HG02610 (cell line): ENCODE data around the gene XYLT2.
A peak's percentile ranks its signal among the peaks of the same experiment; 100 is the strongest.

ENCODE experiments used
- ATAC-seq: cut with Tn5 transposase; IDR thresholded peaks from one replicate; pipeline ENCODE4 v1.9.1; 2021; ENCODE audit warnings: mild to moderate bottlenecking, moderate library complexity; ENCODE audit not compliant: unreplicated experiment

The XYLT2 gene

GRCh38 chr17:50348522-50349242 lies 2.8 kb downstream of the XYLT2 start:
- no peak for ATAC-seq

- ATAC-seq = no peak
Measured at GRCh38 chr17:50349243-50349600, 3.3 kb downstream of the XYLT2 start.

GRCh38 chr17:50350733-50351132 lies 4.8 kb downstream of the XYLT2 start:
- ATAC-seq = no peak

GRCh38 chr17:50352072-50352692 lies 6.3 kb downstream of the XYLT2 start:
- no peak for ATAC-seq

- ATAC-seq = no peak
Measured at GRCh38 chr17:50352693-50353599, 7.0 kb downstream of the XYLT2 start.

GRCh38 chr17:50353600-50354195 lies 7.8 kb downstream of the XYLT2 start:
- no peak for ATAC-seq

GRCh38 chr17:50354198-50354597 lies 8.3 kb downstream of the XYLT2 start:
- ATAC-seq = no peak

GRCh38 chr17:50354776-50355175 lies 8.8 kb downstream of the XYLT2 start:
- no peak for ATAC-seq

GRCh38 chr17:50355336-50355700 lies 9.4 kb downstream of the XYLT2 start:
- no peak for ATAC-seq

- no peak for ATAC-seq
Measured at GRCh38 chr17:50355701-50356341, 9.9 kb downstream of the XYLT2 start.

GRCh38 chr17:50356418-50356817 lies 10.5 kb downstream of the XYLT2 start:
- ATAC-seq = no peak

- ATAC-seq = no peak
Measured at GRCh38 chr17:50356892-50357510, 11.1 kb downstream of the XYLT2 start.

GRCh38 chr17:50358177-50358576 lies 12.3 kb downstream of the XYLT2 start:
- no peak for ATAC-seq

GRCh38 chr17:50359005-50359699 lies 13.2 kb downstream of the XYLT2 start:
- no peak for ATAC-seq

GRCh38 chr17:50359998-50360461 lies 14.1 kb downstream of the XYLT2 start:
- no peak for ATAC-seq

- ATAC-seq = no peak
Measured at GRCh38 chr17:50360486-50361115, 14.7 kb downstream of the XYLT2 start.

GRCh38 chr17:50361561-50362480 lies 15.9 kb downstream of the XYLT2 start:
- ATAC-seq = peak; percentile 64

GRCh38 chr17:50362661-50363060 lies 16.7 kb downstream of the XYLT2 start:
- ATAC-seq = no peak
